ENCODE data around the gene SLC9A7.

GRCh38 chrX:46782034-46782433 is 23.1 kb upstream of the SLC9A7 start:
- TF ChIP-seq CTCF (IDR thresholded peaks at IDR 0.05; ENCODE audit: low read depth, low read length, missing input control) (no peak), JUND (IDR thresholded peaks at IDR 0.05) (no peak), MAX (IDR thresholded peaks at IDR 0.05) (no peak), ZBTB33 (IDR thresholded peaks at IDR 0.05) (no peak), NR2F2 (IDR thresholded peaks at IDR 0.05) (no peak)
